ENCODE measurements around the gene IQCE.

DNA sequence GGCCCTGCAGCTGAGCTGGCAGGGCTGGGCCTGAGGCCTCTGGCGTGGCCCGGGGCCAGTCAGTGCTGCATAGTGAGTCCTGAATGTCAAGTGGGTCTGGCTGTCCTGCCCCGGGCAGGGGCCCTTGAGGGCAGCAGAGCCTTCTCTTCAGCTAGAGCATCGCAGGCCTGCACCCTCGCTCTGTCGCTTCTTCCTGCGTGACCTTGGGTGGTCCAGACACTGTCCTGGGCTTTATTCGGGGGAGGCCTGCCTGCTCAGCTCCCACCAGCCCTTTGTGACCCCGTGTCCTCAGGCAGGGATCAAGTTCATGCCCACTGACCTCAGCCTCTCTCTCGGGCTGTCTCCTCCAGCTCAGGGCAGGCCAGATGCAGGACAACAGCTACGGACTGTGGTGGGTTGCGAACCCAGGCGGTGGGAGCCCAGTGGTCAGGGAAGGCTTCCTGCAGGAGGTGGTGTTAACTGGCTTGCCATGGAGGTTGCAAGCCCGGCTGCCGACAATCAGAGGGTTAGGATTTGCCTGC is 76.4 kb downstream of the IQCE start:
- TF ChIP-seq, protein P1, sequence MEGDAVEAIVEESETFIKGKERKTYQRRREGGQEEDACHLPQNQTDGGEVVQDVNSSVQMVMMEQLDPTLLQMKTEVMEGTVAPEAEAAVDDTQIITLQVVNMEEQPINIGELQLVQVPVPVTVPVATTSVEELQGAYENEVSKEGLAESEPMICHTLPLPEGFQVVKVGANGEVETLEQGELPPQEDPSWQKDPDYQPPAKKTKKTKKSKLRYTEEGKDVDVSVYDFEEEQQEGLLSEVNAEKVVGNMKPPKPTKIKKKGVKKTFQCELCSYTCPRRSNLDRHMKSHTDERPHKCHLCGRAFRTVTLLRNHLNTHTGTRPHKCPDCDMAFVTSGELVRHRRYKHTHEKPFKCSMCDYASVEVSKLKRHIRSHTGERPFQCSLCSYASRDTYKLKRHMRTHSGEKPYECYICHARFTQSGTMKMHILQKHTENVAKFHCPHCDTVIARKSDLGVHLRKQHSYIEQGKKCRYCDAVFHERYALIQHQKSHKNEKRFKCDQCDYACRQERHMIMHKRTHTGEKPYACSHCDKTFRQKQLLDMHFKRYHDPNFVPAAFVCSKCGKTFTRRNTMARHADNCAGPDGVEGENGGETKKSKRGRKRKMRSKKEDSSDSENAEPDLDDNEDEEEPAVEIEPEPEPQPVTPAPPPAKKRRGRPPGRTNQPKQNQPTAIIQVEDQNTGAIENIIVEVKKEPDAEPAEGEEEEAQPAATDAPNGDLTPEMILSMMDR (IDR thresholded peaks at IDR 0.05), result no peak
- no peak for TF ChIP-seq POLR2A (IDR thresholded peaks at IDR 0.05)
